ENCODE measurements around the gene DPF3. TPM values are rescaled to one million over a fixed set of nuclear protein-coding genes. Genes with fewer than 3 reads are reported as not detected.

DPF3 gene
- total RNA-seq, 4 donors from 2014 or later = 0.19 to 3.8 (median 0.58) TPM

DNA sequence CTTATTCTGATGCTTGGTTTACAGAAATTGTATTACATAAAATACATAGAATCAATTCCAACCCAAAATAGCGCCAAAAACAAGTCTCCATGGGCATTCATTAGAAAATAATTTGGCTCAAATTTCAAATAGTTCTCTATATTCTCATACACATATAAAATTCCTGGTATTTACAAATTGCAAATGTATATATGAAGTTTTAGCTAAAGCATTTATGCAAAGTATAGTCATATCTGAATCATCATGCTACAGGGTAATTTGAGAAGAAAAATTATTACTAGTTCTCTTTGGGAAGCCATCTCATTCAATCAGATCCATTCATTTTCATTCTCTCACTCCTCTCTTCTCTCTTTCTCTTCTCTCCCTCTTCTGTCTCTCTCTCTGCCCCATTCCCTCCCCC lies 257.8 kb downstream of the DPF3 start:
- DNase-seq (ENCODE audit: low spot score) = no peak
- ATAC-seq (ENCODE audit: low FRiP score) = no peak
- TF ChIP-seq, protein P1, sequence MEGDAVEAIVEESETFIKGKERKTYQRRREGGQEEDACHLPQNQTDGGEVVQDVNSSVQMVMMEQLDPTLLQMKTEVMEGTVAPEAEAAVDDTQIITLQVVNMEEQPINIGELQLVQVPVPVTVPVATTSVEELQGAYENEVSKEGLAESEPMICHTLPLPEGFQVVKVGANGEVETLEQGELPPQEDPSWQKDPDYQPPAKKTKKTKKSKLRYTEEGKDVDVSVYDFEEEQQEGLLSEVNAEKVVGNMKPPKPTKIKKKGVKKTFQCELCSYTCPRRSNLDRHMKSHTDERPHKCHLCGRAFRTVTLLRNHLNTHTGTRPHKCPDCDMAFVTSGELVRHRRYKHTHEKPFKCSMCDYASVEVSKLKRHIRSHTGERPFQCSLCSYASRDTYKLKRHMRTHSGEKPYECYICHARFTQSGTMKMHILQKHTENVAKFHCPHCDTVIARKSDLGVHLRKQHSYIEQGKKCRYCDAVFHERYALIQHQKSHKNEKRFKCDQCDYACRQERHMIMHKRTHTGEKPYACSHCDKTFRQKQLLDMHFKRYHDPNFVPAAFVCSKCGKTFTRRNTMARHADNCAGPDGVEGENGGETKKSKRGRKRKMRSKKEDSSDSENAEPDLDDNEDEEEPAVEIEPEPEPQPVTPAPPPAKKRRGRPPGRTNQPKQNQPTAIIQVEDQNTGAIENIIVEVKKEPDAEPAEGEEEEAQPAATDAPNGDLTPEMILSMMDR (IDR thresholded peaks at IDR 0.05) = no peak

DNA sequence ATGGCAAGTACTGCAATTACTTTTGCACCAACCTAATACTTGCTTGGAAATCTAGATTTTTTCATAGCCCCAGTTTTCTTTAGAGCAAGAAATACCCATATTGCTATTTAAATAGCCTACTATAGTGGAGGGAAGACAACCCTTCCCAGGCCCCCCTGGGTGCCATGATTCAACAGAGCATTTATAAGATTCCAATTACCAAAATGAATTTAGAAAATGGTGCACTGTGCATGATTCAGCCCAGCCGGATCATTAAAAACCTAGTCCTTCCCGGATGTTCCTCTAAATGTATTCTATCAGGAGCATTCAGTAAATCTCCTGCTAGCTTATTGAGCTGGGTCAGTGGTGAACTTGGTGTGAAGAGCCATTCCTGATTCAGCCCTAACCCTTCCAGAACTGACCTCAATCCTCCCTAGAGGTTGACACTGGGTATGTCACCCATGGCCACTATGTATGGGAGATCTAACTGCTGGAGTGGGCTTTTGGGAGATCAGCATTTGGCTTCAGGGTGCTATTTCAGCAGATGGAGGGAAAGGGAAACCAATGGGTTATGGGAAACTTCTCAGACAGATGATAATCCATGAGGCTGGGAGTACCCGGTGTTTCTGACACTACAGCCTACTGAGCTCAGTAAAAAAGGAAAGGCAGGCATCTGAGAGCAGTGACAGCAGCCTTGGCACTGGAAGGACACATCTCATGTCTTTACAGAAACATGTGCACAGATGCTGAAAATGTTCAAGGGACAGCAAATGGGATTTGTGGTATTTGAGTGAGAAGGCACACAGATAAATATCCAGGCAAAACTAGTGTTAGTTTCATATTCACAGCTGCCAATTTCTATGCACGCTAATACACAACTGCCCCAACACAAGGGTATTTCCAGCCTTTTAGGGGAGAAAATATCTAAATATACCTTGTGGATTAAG lies 258.9 kb downstream of the DPF3 start:
- DNase-seq (ENCODE audit: low spot score) (no peak), ATAC-seq (ENCODE audit: low FRiP score) (no peak)
- TF ChIP-seq, protein P1 (IDR thresholded peaks at IDR 0.05) = no peak

DNA sequence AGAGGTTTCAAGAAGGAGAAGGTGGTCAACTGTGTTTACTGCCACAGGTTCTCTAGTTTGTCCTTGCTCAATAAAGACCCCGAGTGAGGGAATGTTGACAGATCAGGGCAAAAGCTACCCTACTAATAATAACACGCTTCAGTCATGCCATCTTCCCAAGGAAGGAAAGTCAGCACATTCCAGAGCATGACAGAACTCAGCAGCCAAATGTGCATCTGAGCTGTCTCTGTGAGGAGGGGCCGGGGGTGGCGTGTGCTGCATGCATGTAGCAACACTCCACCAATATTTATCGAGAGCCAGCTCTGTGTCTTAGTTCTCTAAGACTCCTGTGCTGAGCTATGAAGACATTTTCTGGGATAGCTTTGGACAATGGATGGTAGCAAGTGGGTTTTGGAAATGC lies 260.4 kb downstream of the DPF3 start:
- DNase-seq (ENCODE audit: low spot score) = no peak
- no peak for ATAC-seq (ENCODE audit: low FRiP score)
- TF ChIP-seq, protein P1 (IDR thresholded peaks at IDR 0.05) = no peak

DNA sequence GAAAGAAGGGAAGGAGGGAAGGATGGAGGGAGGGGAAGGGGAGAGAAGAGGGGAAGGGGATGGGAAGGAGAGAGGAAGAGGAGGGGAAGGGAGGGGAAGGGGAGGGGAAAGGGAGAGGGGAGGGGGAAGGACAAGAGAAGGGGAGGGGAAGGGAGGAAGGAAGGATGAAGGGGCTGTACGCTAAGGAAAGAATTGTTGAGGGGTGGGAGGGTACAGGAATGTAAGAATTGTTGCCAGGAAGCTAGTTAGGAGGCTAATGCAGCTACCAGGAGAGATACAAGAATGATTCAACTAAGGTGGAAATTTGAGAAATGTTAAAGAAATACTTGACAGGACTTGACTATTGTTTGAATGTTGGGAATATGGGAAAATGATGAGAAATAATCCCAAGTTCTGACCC lies 261.2 kb downstream of the DPF3 start:
- TF ChIP-seq, protein P1 (IDR thresholded peaks at IDR 0.05) = no peak
- no peak for DNase-seq (ENCODE audit: low spot score)
- no peak for ATAC-seq (ENCODE audit: low FRiP score)

DNA sequence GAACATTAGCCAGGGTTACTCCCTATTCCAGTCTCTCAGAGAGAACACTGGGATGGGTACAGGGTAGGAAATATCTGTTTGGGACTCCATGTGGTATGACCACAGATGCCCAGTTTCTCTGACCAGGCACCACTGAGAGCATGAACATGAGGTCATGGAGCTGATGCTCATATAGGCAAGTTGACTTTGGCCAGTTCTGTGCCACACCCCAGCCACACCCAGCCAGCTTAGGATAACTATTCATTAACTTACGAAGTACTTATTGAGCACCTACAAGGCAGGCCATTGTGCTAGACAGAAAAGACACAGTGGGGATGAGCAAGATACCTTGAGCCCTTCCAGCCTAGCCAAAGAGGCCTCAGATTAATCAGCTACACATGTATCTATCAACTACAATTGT lies 262.5 kb downstream of the DPF3 start:
- TF ChIP-seq, protein P1 (IDR thresholded peaks at IDR 0.05) = no peak
- DNase-seq (ENCODE audit: low spot score) = no peak
- ATAC-seq (ENCODE audit: low FRiP score) = no peak

DNA sequence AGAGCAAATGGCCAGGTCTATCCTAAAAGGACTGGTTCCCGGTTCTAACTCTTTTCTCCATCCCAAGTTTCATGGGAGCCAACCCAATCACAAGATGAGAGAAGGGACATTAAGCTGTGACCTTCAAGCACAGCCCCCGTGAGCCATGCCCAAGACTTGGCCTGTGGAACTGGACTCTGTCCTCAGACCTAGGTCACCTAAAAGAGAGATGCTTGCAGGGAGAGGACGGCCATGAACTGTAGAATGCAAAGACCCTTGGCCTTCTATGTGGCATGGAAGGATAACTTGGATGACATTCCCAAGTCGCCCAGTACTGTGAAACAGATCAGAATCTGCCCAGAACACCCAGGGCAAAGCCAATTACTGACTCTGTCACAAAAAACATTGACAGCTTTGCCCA lies 263.5 kb downstream of the DPF3 start:
- no peak for ATAC-seq (ENCODE audit: low FRiP score)
- DNase-seq (ENCODE audit: low spot score) = no peak
- TF ChIP-seq, protein P1 (IDR thresholded peaks at IDR 0.05) = no peak

DNA sequence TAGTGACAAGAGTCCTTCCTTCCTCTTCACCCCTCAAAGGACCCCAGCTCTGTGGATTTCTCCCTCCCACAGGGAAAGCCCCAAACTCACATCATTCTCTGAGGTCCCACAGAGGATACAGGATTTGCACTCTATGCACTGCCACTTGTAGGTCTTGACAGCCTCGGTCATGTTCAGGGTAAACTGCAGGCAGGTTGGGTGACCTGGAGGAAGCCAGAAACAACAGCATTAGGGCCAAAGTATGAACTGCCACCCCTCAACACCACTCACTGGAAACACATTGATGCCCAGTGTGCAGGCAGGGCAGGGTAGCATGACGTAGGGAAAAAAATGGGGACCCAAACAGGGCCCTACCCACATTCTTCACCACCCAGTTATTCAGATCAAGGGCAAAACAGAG lies 264.4 kb downstream of the DPF3 start:
- ATAC-seq (ENCODE audit: low FRiP score) (no peak), DNase-seq (ENCODE audit: low spot score) (no peak)
- TF ChIP-seq, protein P1 (IDR thresholded peaks at IDR 0.05) = no peak
